GM19043 (cell line): ENCODE results near the gene SULF2.

Experiments used
- ATAC-seq: cut with Tn5 transposase; IDR thresholded peaks from one replicate; pipeline ENCODE4 v1.9.1; 2021; ENCODE audit warnings: low read depth; ENCODE audit not compliant: unreplicated experiment

Gene SULF2

DNA sequence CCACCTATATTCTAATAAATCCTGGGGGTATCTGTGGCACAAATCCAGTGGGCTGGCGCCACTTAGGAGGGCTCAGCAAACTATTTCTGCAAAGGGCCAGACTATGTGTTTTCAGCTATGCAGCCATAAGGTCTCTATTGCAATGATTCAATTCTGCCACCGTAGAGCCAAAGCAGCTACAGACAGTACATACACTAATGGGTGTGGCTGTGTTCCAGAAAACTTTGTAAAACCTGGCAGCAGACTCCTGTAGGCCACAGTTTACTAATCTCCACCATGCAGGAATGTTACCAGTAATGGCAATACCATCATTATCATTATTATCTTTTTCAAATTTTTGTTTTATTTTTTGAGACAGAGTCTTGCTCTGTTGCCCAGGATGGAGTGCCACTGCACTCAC lies 65.7 kb downstream of the SULF2 start:
- no peak for ATAC-seq

DNA sequence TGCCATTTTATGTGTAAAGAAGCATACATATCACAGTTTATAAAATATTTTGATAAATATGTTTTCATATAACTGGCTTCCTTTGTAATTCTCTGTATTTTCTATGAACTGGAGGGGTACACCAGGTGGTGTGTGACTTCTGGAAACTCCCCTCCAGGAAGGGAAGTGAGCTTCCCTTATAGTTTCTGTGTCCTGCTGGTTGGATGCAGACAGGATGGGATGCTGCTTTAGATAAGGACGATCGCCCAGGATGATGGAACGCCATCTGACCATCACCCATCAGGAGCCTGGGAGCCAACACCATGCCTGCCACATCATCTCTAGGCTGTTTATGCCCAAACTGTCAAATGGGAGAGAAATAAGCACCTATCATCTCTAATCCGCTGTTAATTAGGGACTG lies 66.1 kb downstream of the SULF2 start:
- ATAC-seq, result no peak

DNA sequence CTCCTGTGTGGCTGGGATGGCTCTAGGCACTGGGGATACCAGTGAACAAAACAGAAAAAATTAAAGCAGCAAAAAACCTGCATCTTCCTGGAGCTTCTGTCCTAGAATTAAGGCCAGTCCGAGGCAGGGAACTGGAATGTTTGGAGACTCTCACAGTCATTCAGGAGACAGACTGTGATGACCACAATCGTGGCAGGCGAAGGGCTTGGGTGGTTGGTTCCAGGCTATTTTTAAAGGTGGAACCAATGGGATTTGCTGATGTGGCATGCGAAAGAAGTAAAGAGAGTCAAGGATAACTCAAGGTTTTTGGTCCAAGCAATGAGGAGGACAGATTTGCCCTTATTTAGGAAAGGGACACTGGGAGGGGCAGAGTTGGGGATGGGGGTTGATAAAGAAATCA lies 66.9 kb downstream of the SULF2 start:
- no peak for ATAC-seq

DNA sequence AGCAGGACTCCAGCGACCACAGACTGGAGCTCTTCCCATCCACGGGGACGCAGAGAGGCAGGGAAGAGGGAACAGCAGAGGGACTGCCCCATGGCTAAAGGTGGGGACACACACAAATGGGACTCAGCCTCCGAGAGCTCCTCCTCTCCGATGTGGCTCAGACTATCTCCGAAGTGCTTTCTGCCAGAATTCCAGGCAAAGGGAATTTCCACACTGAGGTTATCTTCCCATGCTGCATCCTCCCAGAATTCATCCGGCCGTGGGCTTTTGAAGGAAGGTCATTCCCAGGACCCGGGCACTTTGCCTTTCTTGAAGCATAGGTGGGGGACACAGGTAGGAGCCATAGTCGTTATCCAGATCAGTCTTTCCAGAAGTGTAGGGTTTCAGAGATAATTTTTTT lies 67.9 kb downstream of the SULF2 start:
- ATAC-seq, result no peak

DNA sequence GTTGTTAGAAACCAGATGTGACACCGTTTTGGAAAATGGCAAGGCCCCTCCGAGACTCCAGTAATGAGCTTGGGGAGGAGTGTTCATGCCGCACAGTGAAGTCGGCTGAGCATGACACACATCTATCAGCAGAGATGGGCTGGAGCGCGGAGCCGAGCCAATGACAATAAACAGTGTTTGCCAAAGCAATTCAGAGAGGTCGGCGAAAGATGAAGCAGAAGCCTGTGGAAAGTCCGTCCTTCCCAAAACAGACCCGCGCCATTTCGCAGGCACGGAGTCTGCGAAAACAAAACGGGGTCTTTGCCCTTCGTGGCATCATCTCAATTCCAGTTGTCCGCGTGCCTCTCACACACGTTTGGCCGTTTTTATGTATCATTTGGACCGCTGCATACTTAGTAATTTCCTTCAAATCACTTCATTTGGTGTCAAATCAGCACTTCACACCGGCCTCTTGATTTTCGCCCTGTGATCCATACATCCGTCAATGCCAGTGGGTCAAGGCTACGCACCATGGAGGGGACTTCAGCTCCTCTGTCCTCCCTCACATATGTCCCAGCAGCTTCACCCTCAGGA lies 71.3 kb downstream of the SULF2 start:
- no peak for ATAC-seq

DNA sequence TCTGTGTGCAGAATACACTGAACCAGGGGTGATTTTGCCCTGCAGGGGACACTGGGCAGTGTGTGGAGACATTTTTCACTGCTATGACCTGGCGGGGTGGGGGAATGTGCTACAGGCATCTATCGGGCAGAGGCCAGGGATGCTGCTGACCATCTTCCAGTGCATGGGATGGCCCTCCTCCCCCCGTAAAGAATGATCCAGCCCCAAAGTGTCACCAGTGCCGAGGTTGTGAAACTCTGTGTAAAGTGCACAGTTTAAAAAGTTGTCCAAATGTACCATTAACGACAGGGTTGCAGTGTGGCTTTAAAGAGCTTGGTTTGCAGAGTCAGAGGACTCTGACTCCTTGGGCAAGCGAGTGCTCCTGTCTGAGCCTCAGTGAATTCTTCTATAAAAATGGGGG lies 72.1 kb downstream of the SULF2 start:
- ATAC-seq, result no peak

DNA sequence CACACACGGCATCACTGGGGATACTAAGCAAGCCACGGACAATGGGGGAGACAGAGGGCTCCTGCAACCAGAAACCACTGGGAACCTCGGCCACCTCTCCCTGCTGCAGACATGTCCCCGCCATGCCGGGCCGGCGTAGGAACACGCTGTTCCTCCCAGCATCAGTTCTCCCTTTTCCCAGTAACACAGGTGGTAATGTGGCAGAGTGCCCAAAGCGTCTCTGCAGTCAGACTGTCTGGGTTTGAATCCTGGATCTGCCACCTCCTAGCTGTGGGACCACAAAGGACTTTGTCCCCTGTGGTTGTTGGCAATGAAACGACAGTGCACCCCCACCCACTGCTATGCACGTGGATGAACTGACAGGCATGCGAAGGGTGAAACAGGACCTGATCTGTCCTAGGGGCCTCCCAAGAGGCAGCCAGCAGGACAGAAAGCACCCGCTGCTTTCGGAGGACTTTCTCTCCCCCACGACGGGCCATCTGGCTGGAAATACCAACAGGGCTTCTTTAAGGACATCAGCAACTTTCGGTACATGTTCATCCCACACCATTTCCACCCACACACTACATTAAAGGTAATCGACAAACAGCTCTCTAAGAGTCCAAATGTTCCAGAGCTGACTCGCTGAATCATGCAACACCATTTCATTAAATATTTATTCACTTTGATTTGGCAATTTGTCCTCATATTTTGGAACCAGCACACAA lies 74.1 kb downstream of the SULF2 start:
- ATAC-seq, result no peak

DNA sequence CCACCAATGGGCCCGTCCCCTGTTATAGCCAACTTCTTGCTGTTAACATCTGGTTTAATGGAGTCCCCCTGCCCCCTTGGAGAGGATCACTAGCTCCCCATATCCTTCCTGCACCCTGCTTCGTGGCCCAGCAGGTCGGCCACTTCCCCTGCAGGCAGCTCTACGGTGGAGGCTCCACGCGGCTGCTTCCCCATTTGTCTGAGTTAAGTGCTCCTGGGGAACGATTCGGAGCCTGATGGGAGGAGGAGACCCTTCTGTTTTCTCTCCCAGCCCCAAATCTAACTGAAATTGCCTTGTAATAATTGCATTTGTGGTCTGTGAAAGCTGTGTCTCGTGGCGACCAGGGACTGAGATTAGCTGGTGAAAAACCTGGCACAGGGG lies 74.6 kb downstream of the SULF2 start:
- no peak for ATAC-seq

DNA sequence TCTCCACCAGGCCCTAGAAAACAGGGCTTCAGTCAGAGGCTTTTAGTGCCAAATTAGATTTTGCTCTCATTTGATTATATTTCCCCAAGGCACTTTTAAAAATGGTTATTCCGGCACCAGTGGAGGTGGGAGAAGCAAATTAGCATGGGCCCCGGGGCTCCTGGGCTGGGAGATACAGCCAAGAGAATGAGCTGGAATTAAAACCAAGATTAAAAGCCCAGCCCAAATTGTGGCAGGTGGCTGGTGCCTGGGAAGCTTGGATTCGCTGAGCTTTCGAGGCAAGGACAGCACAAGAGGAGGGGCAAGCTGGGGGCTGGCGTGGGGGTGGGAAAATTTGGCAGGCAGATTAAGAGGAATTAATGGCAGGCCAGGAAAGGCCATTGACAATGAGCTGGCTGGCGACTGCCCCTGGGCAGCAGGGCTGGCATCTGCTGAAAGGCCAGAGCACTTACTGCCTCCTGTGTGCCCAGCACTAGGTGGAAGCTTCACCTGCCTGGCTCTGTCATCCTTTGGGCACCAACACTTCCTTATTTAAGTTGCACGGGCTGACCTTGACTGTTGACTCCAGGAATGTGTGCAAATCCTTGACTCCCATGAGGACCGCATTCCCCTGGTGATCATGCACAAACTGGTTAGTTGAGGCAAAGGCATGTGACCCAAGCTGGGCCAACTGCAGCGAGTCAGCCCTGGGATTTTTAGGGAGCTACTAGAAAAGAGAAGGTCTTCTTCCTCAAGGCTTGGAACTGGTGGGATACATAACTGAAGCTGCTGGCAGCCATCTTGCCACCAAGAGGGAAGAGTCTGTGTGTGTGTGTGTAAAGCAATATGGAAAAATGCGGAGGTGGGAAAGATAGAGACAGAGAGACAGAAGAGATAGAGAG lies 76.1 kb downstream of the SULF2 start:
- ATAC-seq, result no peak

DNA sequence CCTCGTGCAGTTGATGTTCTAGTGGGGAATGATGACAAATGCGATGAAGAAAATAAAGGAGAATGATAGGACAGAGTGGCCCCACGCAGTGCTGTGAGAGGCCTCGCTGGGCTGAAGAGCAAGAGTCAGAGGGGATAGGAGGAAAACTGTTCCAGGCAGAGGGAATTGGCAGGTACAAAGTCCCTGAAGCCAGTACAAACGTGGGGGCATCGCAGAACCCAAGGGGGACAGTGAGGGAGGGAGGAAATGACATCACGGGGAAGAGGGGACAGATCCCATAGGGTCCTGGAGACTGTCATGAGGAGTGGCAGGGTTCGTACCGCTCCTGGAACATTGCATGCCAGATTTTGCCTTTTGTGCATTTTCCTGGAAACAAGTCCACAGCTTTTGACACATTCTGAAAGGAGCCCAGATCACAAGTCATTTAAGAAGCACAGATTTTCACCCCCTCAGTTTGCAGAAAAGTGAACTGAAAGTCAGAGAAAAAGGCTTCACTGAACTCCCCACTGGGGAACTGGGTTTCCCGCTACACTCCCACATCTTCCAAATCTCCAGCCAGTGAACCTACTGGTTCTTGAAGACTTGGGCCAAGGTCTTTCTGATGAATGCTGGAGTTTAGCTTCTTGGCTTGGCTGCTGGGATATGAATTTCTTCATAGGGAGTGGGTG lies 77.0 kb downstream of the SULF2 start:
- no peak for ATAC-seq

DNA sequence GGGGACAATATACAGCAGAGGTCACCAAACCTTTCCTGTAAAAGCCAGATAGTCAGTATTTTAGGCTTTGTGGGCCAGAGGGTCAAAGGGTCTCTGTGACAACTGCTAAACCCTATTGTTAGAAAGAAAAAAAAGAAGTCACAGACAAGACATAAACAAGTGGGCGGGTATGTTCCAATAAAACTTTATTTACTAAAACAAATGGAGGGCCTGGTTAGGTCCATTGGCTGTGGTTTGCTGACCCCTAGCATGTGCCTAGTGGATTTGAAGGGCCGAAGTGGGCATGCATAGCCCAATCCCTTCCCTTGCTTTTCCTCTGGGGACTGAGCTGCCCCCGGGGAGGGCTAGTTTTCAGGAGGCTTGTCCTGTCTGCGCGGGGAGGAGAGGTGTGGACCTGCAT lies 78.9 kb downstream of the SULF2 start:
- no peak for ATAC-seq

DNA sequence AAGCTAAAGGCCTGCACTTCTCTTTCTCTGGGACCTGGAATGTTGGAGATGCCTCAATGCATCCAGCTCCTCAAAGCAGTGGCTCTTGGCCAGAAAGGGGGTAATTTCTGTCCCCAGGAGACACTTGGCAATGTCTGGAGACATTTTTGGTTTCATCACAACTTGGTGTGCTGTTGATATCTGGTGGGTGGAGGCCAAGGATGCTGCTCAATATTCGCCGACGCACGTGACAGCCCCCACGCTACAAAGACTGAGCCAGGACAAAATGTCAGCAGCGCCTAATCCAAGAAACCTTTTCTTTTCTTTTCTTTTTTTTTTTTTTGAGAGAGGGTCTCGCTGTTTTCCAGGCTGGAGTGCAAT lies 79.8 kb downstream of the SULF2 start:
- no peak for ATAC-seq

DNA sequence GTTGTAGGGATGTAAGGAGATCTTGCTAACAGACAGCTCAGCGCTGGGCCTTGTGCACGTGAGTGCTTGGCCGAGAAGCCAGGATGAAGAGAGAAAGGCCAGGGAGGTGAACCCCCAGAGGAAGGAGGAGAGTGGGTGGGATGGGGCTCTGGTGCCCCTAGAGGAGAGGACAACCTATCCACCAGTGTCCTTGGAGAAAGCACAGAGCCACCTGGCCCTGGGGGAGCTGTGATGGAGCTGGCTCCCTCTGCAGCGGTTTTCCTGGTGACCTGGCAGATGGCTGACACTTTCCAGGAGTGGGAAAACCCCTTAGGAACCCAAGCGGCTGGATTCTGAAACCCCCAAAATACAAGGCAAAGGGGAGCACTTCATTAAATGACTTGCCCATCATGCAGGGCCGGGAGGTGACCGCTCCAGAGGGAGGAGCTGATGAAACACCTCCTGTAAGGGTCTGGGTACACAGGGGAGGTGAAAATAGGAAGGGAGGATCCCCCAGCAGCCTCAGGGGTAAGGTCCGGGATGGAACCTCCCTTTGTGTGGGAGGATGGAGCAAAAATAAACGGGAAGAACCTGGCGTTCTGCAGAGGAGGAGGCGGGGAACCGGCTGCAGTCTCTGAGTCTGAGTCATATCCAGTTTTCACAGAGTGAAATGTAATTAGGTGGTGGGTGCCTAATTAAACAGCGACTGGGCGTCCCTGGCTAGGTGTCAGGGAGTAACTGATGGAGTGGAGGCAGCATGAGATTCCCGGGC lies 80.4 kb downstream of the SULF2 start:
- ATAC-seq, result no peak

DNA sequence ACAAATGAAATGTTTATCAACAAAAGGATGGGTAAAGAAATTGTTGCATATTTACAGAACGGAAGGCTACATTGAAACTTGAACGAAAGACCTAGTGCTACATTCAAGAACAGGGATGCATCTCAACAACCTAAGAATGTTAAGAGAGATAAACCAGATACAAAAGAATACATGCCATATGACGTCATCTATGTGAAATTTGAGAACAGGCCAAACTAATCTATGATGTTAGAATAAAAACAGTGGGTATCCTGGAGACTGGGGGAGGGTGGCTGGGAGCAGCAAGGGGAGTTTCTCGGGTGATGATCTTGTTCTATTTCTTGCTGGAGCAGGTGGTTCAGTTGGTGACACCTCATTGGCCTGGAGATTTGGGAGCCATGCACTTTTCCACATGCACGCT lies 81.5 kb downstream of the SULF2 start:
- ATAC-seq, result no peak

DNA sequence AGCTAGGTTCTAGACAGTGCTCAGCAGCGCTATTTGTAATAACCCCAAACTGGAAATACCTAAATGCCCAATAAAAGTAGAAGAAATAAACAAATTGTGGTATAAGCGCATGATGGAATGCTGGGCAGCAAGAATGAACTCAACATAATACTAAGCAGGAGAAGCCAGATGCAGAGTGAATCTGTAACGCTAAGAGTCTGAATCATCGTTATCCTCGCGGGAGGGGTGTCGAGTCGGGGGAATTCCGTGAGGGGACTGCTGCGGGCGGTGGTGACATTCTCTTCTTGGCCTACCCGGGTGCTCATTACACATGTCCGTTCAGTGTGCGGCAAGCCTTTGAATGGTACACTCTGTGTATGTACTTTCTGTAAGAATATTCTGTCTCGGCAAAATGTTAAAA lies 83.7 kb downstream of the SULF2 start:
- ATAC-seq, result no peak

DNA sequence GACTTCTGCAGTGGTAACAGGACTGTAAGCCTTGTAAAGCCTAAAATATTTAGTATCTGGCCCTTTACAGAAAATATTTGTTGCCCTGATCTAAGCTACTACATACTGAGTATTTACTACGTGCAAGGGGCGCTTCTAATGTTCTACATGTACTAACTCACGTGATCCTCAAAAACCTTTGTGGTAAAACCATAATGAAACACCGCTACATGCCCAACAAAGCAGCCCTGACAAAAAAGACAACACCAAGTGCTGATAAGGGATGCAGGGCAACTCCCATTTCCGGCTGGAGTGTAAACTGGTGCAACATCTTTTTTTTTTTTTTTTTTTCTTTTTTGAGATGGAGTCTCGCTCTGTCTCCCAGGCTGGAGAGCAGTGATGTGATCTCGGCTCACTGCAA lies 85.0 kb downstream of the SULF2 start:
- ATAC-seq, result no peak

DNA sequence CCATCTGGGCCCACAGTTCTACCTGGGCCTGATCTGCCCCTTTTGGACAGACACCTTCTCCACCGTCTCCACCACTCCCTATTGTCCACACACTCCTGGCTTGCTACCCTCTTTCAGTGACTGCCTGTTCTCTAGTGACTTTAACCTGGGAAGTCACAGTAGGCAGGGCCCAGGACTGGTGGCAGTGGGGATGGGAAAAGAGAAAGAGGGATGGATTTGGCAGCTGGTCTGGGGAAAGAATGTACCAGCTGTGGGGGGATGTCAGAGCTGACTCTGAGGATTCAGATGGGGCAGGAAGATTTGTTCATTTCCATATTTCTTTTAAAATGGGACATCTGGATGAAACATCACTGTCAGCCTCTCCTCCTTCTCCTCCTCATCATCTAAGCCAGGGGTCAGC lies 85.5 kb downstream of the SULF2 start:
- no peak for ATAC-seq

DNA sequence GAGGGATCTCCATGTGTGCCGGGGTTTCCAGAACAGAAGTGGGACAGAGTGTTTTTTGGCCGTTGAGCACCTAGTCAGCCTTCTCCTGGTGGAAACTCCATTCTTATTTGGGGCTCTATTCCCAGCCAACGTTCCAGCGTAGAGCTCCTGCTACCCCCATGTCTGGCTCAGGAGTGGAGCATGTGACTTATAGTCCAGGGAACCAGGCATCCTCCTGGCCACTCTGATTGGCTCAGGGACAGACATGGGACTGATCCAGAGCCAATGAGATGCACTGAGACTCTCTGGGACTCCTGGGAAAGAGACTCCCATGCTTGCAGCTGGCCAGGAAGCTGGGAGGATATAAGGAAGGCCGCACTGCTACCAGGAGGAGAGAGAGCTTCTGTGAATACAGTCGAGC lies 87.1 kb downstream of the SULF2 start:
- no peak for ATAC-seq

DNA sequence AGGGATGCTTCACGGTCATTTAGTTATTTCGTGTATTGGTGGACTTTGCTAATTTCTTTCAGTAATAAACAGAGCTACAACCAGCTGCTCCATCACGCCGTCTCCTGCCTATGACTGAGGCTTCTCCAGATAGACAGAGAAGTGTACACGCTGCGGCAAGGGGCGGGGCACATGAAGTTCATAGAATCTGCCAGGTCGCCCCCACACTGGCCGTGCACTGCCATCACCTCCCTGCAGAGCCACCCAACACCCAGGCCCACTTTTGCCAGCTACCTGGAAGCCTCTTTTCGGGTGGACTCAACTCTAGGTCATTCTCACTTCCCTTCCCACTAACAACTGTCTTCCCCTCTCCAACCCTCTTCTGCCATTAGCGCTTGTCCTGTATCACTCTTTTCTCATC lies 88.4 kb downstream of the SULF2 start:
- ATAC-seq, result no peak

DNA sequence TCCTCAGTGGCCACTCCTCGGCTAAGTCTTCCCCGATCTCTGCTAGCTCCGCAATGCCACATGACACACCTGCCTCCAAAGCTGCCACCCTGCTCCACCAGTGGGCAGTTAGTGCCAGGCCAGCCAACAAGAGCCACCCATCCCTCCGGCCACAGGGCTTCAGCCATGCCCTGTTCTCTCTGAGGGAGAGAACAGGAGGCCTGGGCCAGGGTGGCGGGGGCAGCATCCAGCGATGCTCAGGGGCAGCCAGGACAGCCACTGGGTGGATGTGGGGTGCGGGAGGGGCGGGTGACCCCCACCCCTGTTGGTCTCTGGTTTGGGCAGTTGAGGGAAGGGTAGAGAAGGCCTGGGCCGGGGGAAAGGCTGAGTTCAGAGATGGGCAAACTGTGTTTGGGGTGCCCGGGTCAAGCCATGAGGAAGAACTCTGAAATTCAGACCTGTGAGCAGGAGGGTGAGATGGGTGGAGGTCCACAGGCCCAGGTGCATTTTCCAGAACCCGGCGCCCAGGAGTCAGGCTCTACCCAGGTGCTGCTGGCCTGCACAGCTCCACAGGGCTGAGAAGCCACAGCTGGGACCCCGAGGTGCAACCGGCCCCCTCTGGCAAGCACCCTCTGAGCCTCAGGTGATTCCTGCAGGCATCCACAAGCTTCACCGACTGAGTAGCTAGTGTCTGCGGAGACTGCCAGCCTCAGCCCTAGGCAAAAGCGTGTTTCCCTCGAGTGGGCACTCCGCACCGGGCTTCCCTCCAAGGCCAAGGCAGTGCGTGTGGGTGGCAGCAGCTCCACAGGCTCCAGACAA lies 91.1 kb downstream of the SULF2 start:
- no peak for ATAC-seq
